K562 (cell line): ENCODE results near the gene TAF1B. TPM values are rescaled to one million over a fixed set of nuclear protein-coding genes. Genes with fewer than 3 reads are reported as not detected.

Experiments used
- BACH1 ChIP-seq: fragments of 200-800 bp; sonication (Bioruptor generic); IDR thresholded peaks from 2 replicates; pipeline ENCODE4 v1.6.1; 2016; ENCODE audit warnings: missing genetic modification characterization, missing compliant biosample characterization
- BCOR ChIP-seq: fragments of 450-650 bp; IDR thresholded peaks from 2 replicates; pipeline ENCODE4 v1.6.1; 2016
- CCNT2 ChIP-seq: IDR thresholded peaks from 2 replicates; pipeline ENCODE4 v1.6.1; 2011; ENCODE audit warnings: borderline replicate concordance, low read depth, mild to moderate bottlenecking, moderate library complexity, mixed read lengths, low read length; ENCODE audit not compliant: insufficient read length; ENCODE audit errors: extremely low read depth
- GABPA ChIP-seq: fragments of 200-800 bp; sonication (Bioruptor generic); conservative IDR thresholded peaks from 2 replicates; pipeline ENCODE4 v1.6.1; 2016; ENCODE audit warnings: low read depth, missing genetic modification characterization, missing compliant biosample characterization
- HMGN3 ChIP-seq: IDR thresholded peaks from 2 replicates; pipeline ENCODE4 v1.6.1; 2011; ENCODE audit warnings: borderline replicate concordance, low read depth, mild to moderate bottlenecking, mixed read lengths, low read length; ENCODE audit not compliant: insufficient read length; ENCODE audit errors: extremely low read depth
- PHF8 ChIP-seq: fragments of 200-600 bp; sonication (generic); IDR thresholded peaks from 2 replicates; pipeline ENCODE4 v1.6.1; 2012; ENCODE audit warnings: mixed run types, mild to moderate bottlenecking, inconsistent platforms, low read length, moderate library complexity, borderline replicate concordance
- SMARCA4 ChIP-seq: fragments of 450-650 bp; IDR thresholded peaks from 2 replicates; pipeline ENCODE4 v1.6.1; 2016
- ZNF175 ChIP-seq: fragments of 200-800 bp; sonication (Bioruptor generic); IDR thresholded peaks from 2 replicates; pipeline ENCODE4 v1.6.1; 2016; ENCODE audit warnings: low read depth, mild to moderate bottlenecking, missing genetic modification characterization, missing compliant biosample characterization
- ZNF589 ChIP-seq: fragments of 200-800 bp; sonication (Bioruptor generic); IDR thresholded peaks from 2 replicates; pipeline ENCODE4 v1.6.1; 2016; ENCODE audit warnings: low read depth, missing genetic modification characterization, missing compliant biosample characterization
- ZNF766 ChIP-seq: fragments of 200-800 bp; sonication (Bioruptor generic); conservative IDR thresholded peaks from 2 replicates; pipeline ENCODE4 v1.6.1; 2016; ENCODE audit warnings: missing genetic modification characterization, missing compliant biosample characterization
- polyA plus RNA-seq, 8 experiments: library from polyadenylated mRNA; depleted of rRNA in 4 of 8; stranded (reverse) in 5 of 8; unstranded in 3 of 8; fragments of >200 nt; fragmentation: Nextera tagmentation in 2 of 8; fragmentation: Illumina TruSeq in 1 of 8; extraction: Ambion mirVana in 2 of 8; extraction: Trizol in 1 of 8; gene quantifications; 2 replicates each; pipeline versions ENCODE4 v1.2.1 to v1.2.3, GENCODE V29; 2011 to 2014; ENCODE audit warnings: inconsistent platforms in 1 of 8, missing spikeins in 1 of 8
- total RNA-seq, 7 experiments: library from RNA; depleted of rRNA in 6 of 7; stranded (reverse); fragments of >200 nt in 6 of 7; fragmentation: Illumina TruSeq in 2 of 7; extraction: Trizol in 2 of 7; gene quantifications; 2 replicates each; pipeline versions ENCODE4 v1.2.1 to v1.2.3, GENCODE V29; 2011 to 2021; ENCODE audit warnings: low replicate concordance in 1 of 7
- TF ChIP-seq, protein P1 (sequence below): conservative IDR thresholded peaks from 2 replicates; pipeline ENCODE4 v1.6.1; 2011; ENCODE audit warnings: low read depth, mild to moderate bottlenecking, low read length; ENCODE audit not compliant: control insufficient read depth
- TF ChIP-seq, protein P2 (sequence below), 2 experiments: fragments of 200-800 bp in 1 of 2; sonication (Bioruptor generic) in 1 of 2; sonication (generic) in 1 of 2; formaldehyde crosslinking in 1 of 2; IDR thresholded peaks in 1 of 2; conservative IDR thresholded peaks in 1 of 2; 2 replicates each; pipeline versions ENCODE4 v1.5.0 to v1.6.1; 2016 to 2020; ENCODE audit warnings: missing compliant biosample characterization in 1 of 2, missing genetic modification characterization in 1 of 2, missing genetic modification reagents in 1 of 2
- TF ChIP-seq, protein P3 (sequence below): fragments of 250-450 bp; sonication (Bioruptor Pico); IDR thresholded peaks from 2 replicates; pipeline ENCODE4 v1.8.0; 2022; ENCODE audit warnings: inconsistent platforms, mild to moderate bottlenecking, moderate library complexity, borderline replicate concordance
- TF ChIP-seq, protein P4 (sequence below): fragments of 200-800 bp; sonication (Bioruptor generic); IDR thresholded peaks from 2 replicates; pipeline ENCODE4 v1.6.1; 2017; ENCODE audit warnings: missing genetic modification characterization, missing compliant biosample characterization
- TF ChIP-seq, protein P5 (sequence below): sonication (generic); formaldehyde crosslinking; IDR thresholded peaks from 2 replicates; pipeline ENCODE4 v1.8.0; 2022; ENCODE audit warnings: missing genetic modification reagents, mild to moderate bottlenecking, borderline replicate concordance

The TAF1B gene
- total and polyA plus RNA-seq, 9 of the 15 experiments (the other 6 are each of a cell fraction or from before 2014, with no cell fraction given), result 8.8 to 25.1 (median 17.3) TPM

DNA sequence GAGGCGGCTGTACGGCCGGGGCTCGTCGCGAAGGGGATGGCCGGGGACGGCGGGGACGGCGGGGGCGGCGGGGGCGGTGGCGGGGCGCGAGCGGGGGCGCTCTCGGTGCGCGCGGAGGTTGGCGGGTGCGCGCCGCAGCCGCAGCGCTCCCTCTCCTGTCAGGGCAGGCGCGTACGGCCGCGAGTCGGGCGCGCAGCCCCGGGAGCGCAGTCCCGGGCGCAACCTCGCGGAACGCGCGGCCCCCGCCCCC, 107.9 kb downstream of the TAF1B start (continued):
- TF ChIP-seq, protein P1, sequence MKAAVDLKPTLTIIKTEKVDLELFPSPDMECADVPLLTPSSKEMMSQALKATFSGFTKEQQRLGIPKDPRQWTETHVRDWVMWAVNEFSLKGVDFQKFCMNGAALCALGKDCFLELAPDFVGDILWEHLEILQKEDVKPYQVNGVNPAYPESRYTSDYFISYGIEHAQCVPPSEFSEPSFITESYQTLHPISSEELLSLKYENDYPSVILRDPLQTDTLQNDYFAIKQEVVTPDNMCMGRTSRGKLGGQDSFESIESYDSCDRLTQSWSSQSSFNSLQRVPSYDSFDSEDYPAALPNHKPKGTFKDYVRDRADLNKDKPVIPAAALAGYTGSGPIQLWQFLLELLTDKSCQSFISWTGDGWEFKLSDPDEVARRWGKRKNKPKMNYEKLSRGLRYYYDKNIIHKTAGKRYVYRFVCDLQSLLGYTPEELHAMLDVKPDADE, result 0 out of 2 replicates have a peak, but pooled peaks have one; percentile 7
- TF ChIP-seq SMARCA4, result no peak
- TF ChIP-seq CCNT2, result peak; percentile 13
- TF ChIP-seq, protein P2, sequence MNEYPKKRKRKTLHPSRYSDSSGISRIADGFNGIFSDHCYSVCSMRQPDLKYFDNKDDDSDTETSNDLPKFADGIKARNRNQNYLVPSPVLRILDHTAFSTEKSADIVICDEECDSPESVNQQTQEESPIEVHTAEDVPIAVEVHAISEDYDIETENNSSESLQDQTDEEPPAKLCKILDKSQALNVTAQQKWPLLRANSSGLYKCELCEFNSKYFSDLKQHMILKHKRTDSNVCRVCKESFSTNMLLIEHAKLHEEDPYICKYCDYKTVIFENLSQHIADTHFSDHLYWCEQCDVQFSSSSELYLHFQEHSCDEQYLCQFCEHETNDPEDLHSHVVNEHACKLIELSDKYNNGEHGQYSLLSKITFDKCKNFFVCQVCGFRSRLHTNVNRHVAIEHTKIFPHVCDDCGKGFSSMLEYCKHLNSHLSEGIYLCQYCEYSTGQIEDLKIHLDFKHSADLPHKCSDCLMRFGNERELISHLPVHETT (CRISPR knock-in tag; conservative IDR thresholded peaks at IDR 0.05 in 1 of 2, IDR thresholded peaks at IDR 0.05 in 1 of 2), result peak in 1 of 2 experiments; percentile 98; a peak in 2 of 4 replicates
- TF ChIP-seq, protein P3, sequence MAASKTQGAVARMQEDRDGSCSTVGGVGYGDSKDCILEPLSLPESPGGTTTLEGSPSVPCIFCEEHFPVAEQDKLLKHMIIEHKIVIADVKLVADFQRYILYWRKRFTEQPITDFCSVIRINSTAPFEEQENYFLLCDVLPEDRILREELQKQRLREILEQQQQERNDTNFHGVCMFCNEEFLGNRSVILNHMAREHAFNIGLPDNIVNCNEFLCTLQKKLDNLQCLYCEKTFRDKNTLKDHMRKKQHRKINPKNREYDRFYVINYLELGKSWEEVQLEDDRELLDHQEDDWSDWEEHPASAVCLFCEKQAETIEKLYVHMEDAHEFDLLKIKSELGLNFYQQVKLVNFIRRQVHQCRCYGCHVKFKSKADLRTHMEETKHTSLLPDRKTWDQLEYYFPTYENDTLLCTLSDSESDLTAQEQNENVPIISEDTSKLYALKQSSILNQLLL, result no peak
- TF ChIP-seq, protein P4, sequence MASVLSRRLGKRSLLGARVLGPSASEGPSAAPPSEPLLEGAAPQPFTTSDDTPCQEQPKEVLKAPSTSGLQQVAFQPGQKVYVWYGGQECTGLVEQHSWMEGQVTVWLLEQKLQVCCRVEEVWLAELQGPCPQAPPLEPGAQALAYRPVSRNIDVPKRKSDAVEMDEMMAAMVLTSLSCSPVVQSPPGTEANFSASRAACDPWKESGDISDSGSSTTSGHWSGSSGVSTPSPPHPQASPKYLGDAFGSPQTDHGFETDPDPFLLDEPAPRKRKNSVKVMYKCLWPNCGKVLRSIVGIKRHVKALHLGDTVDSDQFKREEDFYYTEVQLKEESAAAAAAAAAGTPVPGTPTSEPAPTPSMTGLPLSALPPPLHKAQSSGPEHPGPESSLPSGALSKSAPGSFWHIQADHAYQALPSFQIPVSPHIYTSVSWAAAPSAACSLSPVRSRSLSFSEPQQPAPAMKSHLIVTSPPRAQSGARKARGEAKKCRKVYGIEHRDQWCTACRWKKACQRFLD (CRISPR knock-in tag), result peak; percentile 98
- peak; percentile 4; the same call in 1 of the 2 replicates for TF ChIP-seq PHF8
- TF ChIP-seq ZNF175 (CRISPR knock-in tag), result peak; percentile 90
- no peak for TF ChIP-seq BCOR
- TF ChIP-seq, protein P5, sequence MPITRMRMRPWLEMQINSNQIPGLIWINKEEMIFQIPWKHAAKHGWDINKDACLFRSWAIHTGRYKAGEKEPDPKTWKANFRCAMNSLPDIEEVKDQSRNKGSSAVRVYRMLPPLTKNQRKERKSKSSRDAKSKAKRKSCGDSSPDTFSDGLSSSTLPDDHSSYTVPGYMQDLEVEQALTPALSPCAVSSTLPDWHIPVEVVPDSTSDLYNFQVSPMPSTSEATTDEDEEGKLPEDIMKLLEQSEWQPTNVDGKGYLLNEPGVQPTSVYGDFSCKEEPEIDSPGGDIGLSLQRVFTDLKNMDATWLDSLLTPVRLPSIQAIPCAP, result no peak
- TF ChIP-seq BACH1 (tag), result peak; percentile 89; the same call in 1 of the 2 replicates
- TF ChIP-seq GABPA (tag), result 0 out of 2 replicates have a peak, but pooled peaks have one; percentile 47
- TF ChIP-seq ZNF766 (CRISPR knock-in tag), result peak; percentile 99
- TF ChIP-seq HMGN3, result peak; percentile 53
- TF ChIP-seq ZNF589 (CRISPR knock-in tag), result peak; percentile 97
